CD4-positive, alpha-beta T cell treated with Interleukin-17A for 4 hours (primary cell): ENCODE data around the gene MTMR12.
"Not testable (repeated sequence)": the region's sequence is repeated elsewhere in the genome, so short reads cannot be mapped to it uniquely, and the experiment has no call there.

Source experiments
- DNase-seq: peaks from one replicate; pipeline ENCODE4 v3.0.0-alpha.2; 2020; ENCODE audit warnings: mixed read lengths

MTMR12 gene

GRCh38 chr5:32322882-32323281 lies 10.1 kb upstream of the MTMR12 start:
- DNase-seq: no peak

GRCh38 chr5:32321787-32322186 lies 9.0 kb upstream of the MTMR12 start:
- not testable (repeated sequence) for DNase-seq

GRCh38 chr5:32320576-32320975 lies 7.8 kb upstream of the MTMR12 start:
- DNase-seq: no peak

- DNase-seq: no peak
These were observed 7.3 kb upstream of the MTMR12 start for GRCh38 chr5:32319926-32320543.

- DNase-seq: no peak
These were observed 6.7 kb upstream of the MTMR12 start for GRCh38 chr5:32319392-32319791.

- no peak for DNase-seq
These were observed 4.3 kb upstream of the MTMR12 start for GRCh38 chr5:32317041-32317440.

- DNase-seq: no peak
These were observed 2.7 kb upstream of the MTMR12 start for GRCh38 chr5:32315221-32316014.

- no peak for DNase-seq
These were observed 1.9 kb upstream of the MTMR12 start for GRCh38 chr5:32314658-32315057.

GRCh38 chr5:32314152-32314488 lies 1.4 kb upstream of the MTMR12 start:
- DNase-seq: not testable (repeated sequence)

GRCh38 chr5:32312197-32312594 lies 543 bp downstream of the MTMR12 start:
- DNase-seq: peak; percentile 60

- no peak for DNase-seq
These were observed 1.1 kb downstream of the MTMR12 start for GRCh38 chr5:32311404-32312196.

- no peak for DNase-seq
These were observed 3.0 kb downstream of the MTMR12 start for GRCh38 chr5:32309761-32310160.

GRCh38 chr5:32308946-32309345 lies 3.8 kb downstream of the MTMR12 start:
- no peak for DNase-seq

GRCh38 chr5:32307769-32308194 lies 5.0 kb downstream of the MTMR12 start:
- DNase-seq: no peak

- no peak for DNase-seq
These were observed 8.1 kb downstream of the MTMR12 start for GRCh38 chr5:32304622-32305021.

GRCh38 chr5:32303755-32304120 lies 9.0 kb downstream of the MTMR12 start:
- no peak for DNase-seq

GRCh38 chr5:32302835-32303754 lies 9.6 kb downstream of the MTMR12 start:
- no peak for DNase-seq

GRCh38 chr5:32301891-32302290 lies 10.8 kb downstream of the MTMR12 start:
- DNase-seq: no peak

- DNase-seq: no peak
These were observed 13.6 kb downstream of the MTMR12 start for GRCh38 chr5:32299059-32299677.

GRCh38 chr5:32298059-32298415 lies 14.7 kb downstream of the MTMR12 start:
- DNase-seq: no peak

GRCh38 chr5:32297181-32298058 lies 15.3 kb downstream of the MTMR12 start:
- no peak for DNase-seq
